Measurements from ENCODE around the gene ELMO2. TPM values are rescaled to one million over a fixed set of nuclear protein-coding genes. Genes with fewer than 3 reads are reported as not detected.

Gene ELMO2
- total and polyA plus RNA-seq, 2 of the 4 experiments (the other 2 are of a cell fraction): 29.2 to 52.7 TPM

GRCh38 chr20:46357030-46357514 is 49.3 kb downstream of the ELMO2 start:
- in situ Hi-C loops (cut with MboI; ENCODE audit: low sequenced_read_pairs) (no loop called here), intact Hi-C loops (cut with micrococcal nuclease) (no loop called here), dilution Hi-C loops (cut with HindIII; ENCODE audit: low sequenced_read_pairs, unreplicated experiment) (no loop called here)
- H2BK20ac ChIP-seq (ENCODE audit: low read depth, low read length): no peak overlapping the region
- no peak overlapping the region for H3K14ac ChIP-seq (replicated peaks; ENCODE audit: low read depth, low read length)
- no peak overlapping the region for H4K91ac ChIP-seq (ENCODE audit: insufficient read depth, low read depth, low read length)
- BruUV-seq (replicated peaks): no TSS peak
- H2BK15ac ChIP-seq (ENCODE audit: low read depth, low read length): no peak overlapping the region
- no peak overlapping the region for H2AFZ ChIP-seq (replicated peaks; ENCODE audit: low read length, poor library complexity)
- no peak overlapping the region for H3K4ac ChIP-seq (ENCODE audit: low read depth, low read length)
- ATAC-seq (ENCODE audit: low read depth): no peak
- no peak overlapping the region for H3K56ac ChIP-seq (ENCODE audit: extremely low read depth, insufficient read depth, low read length)
- H4K20me1 ChIP-seq (ENCODE audit: insufficient read depth, low read length): peaks cover 32% of the 10 kb centered on the region; the same call in 1 of the 2 replicates
- no peak overlapping the region for H3K9ac ChIP-seq (ENCODE audit: low read depth, low read length)
- no peak overlapping the region for H2BK5ac ChIP-seq (ENCODE audit: low read depth, low read length, poor library complexity, severe bottlenecking)
- POLR2A ChIA-PET (ENCODE audit: unreplicated experiment): no interaction called here
- H3K18ac ChIP-seq (ENCODE audit: low read depth, low read length): no peak overlapping the region
- H3K79me1 ChIP-seq (ENCODE audit: low read depth in 1 of 2, low read length in 2 of 2): peaks cover 12 to 44% of the 10 kb centered on the region in 2 experiments
- H4K5ac ChIP-seq (ENCODE audit: low read depth, low read length): no peak overlapping the region
- peaks cover 11% of the 10 kb centered on the region for H3K9me1 ChIP-seq (ENCODE audit: insufficient read depth, low read length)
- H2AK9ac ChIP-seq (replicated peaks; ENCODE audit: low read depth, low read length, poor library complexity): peak overlapping the region; percentile 23
- H3K23ac ChIP-seq (ENCODE audit: low read depth, low read length): no peak overlapping the region
- no peaks in the 10 kb centered on the region for H3K9me3 ChIP-seq (ENCODE audit: control insufficient read depth, insufficient read depth, low read length)
- no peak for DNase-seq
- no peak overlapping the region for H2BK120ac ChIP-seq (ENCODE audit: low read depth, low read length)
- H3K4me1 ChIP-seq (ENCODE audit: control insufficient read depth, insufficient read depth, low read length): no peaks in the 10 kb centered on the region
- TF ChIP-seq SMC3 (IDR thresholded peaks at IDR 0.05; ENCODE audit: low read depth, low read length) (no peak), FOS (IDR thresholded peaks at IDR 0.05; ENCODE audit: low read depth, low read length) (no peak), RAD21 (IDR thresholded peaks at IDR 0.05; ENCODE audit: low read length) (no peak), POLR2A (IDR thresholded peaks at IDR 0.05; ENCODE audit: low read depth, low read length) (no peak), CEBPB (IDR thresholded peaks at IDR 0.05; ENCODE audit: low read depth, low read length) (no peak), CHD1 (IDR thresholded peaks at IDR 0.05; ENCODE audit: low read depth, low read length) (no peak)
- no peak overlapping the region for H2AK5ac ChIP-seq (ENCODE audit: low read depth, low read length)
- no peak overlapping the region for H4K8ac ChIP-seq (ENCODE audit: low read depth in 2 of 2, low read length in 2 of 2)
- H3K4me2 ChIP-seq (ENCODE audit: low read depth, low read length): no peak overlapping the region
- WGBS, 2 experiments (ENCODE audit: extremely low coverage in 2 of 2, insufficient read length in 1 of 2): no CpG with 5 or more reads among the region's 13 CpGs
- no peaks in the 10 kb centered on the region for H3K27me3 ChIP-seq (ENCODE audit: control insufficient read depth, insufficient read depth, low read length)
- peaks cover 27% of the 10 kb centered on the region for H3K36me3 ChIP-seq (ENCODE audit: control insufficient read depth, insufficient read depth, low read length)
- CTCF ChIA-PET: no interaction called here
- H3K27ac ChIP-seq (ENCODE audit: insufficient read depth, low read length): no peak overlapping the region
- no peak overlapping the region for H3K4me3 ChIP-seq (ENCODE audit: insufficient read depth, low read depth, low read length)
